Natural killer cell (primary cell): ENCODE data around the gene ZCCHC17. TPM values are rescaled to one million over a fixed set of nuclear protein-coding genes. Genes with fewer than 3 reads are reported as not detected.

ENCODE experiments used
- ATAC-seq, 3 donors: fragments of 150-1000 bp in 2 of 3; fragments of 200-7000 bp in 1 of 3; cut with Tn5 transposase; 1 replicate in 1 of 3; 2 replicates in 2 of 3; pipeline ENCODE4 v1.10.0; 2021; ENCODE audit warnings: mild to moderate bottlenecking in 2 of 3, moderate library complexity in 2 of 3
- DNase-seq, 2 donors: peaks; one replicate each; pipeline versions ENCODE4 v3.0.0 to v3.0.0-alpha.2; 2013 to 2021; ENCODE audit warnings: mixed read lengths in 1 of 2
- H3K27ac ChIP-seq: one replicate; pipeline ENCODE4 v1.5.1; 2013; ENCODE audit warnings: mild to moderate bottlenecking, low read length
- H3K27me3 ChIP-seq: one replicate; pipeline ENCODE4 v1.6.1; 2013; ENCODE audit warnings: low read length; ENCODE audit not compliant: control insufficient read depth, insufficient read depth
- H3K36me3 ChIP-seq: one replicate; pipeline ENCODE4 v1.6.1; 2013; ENCODE audit warnings: low read length; ENCODE audit not compliant: control insufficient read depth, insufficient read depth
- H3K4me1 ChIP-seq: one replicate; pipeline ENCODE4 v1.6.1; 2013; ENCODE audit warnings: low read length; ENCODE audit not compliant: control insufficient read depth, insufficient read depth
- H3K4me3 ChIP-seq: one replicate; pipeline ENCODE4 v1.5.1; 2013; ENCODE audit warnings: low read length
- H3K9me3 ChIP-seq: one replicate; pipeline ENCODE4 v1.6.1; 2013; ENCODE audit warnings: low read length; ENCODE audit not compliant: control insufficient read depth, insufficient read depth
- H3K27ac Mint-ChIP-seq, 2 donors: one replicate each; pipeline ENCODE4 v1.8.0; 2022; ENCODE audit warnings: mild to moderate bottlenecking in 2 of 2, mixed read lengths in 2 of 2, moderate library complexity in 1 of 2
- H3K27me3 Mint-ChIP-seq, 2 donors: one replicate each; pipeline ENCODE4 v1.8.0; 2022; ENCODE audit warnings: low read depth in 2 of 2, mixed read lengths in 2 of 2
- H3K36me3 Mint-ChIP-seq: one replicate; pipeline ENCODE4 v1.8.0; 2022; ENCODE audit warnings: mixed read lengths
- H3K4me1 Mint-ChIP-seq, 2 donors: one replicate each; pipeline ENCODE4 v1.8.0; 2022; ENCODE audit warnings: mixed read lengths in 2 of 2
- H3K4me3 Mint-ChIP-seq: one replicate; pipeline ENCODE4 v1.8.0; 2022; ENCODE audit warnings: mild to moderate bottlenecking, moderate library complexity, mixed read lengths
- H3K9me3 Mint-ChIP-seq, 2 donors: one replicate each; pipeline ENCODE4 v1.8.0; 2022; ENCODE audit warnings: mixed read lengths in 2 of 2
- CTCF ChIP-seq: fragments of 200-600 bp; IDR thresholded peaks from one replicate; pipeline ENCODE4 v1.8.0; 2022; ENCODE audit warnings: antibody characterized with exemption
- WGBS: methylation state at CpG from one replicate; pipeline ENCODE4 v1.1.7; 2013; ENCODE audit warnings: missing lambda C conversion rate; ENCODE audit not compliant: insufficient coverage; 5-methylcytosine and 5-hydroxymethylcytosine counted together
- intact Hi-C: fragments of 100-400 bp; cut with micrococcal nuclease; formaldehyde crosslinking; loops from one replicate; pipeline ENCODE4 v1.14.2; 2022
- total RNA-seq, 4 donors: library from RNA; stranded (reverse); fragments of 120-200 nt in 1 of 4; gene quantifications; one replicate each; pipeline versions ENCODE4 v1.2.3 to v1.2.4, GENCODE V29; 2013 to 2022

Gene ZCCHC17
- total RNA-seq, 3 donors from 2014 or later (not counting 1 experiment from before 2014, with no cell fraction given) = 24.1 to 31.1 (median 27.8) TPM

- peaks cover 48% of the 10 kb centered on the region for H3K36me3 ChIP-seq
- Mint-ChIP-seq H3K27ac (no peak overlapping the region), H3K27me3 (no peaks in the 10 kb centered on the region), H3K4me1 (no peaks in the 10 kb centered on the region), H3K9me3 (no peaks in the 10 kb centered on the region), H3K36me3 (peaks cover 17% of the 10 kb centered on the region), H3K4me3 (no peak overlapping the region)
- ATAC-seq = no peak
- H3K4me3 ChIP-seq = no peak overlapping the region
- no peak overlapping the region for H3K27ac ChIP-seq
- 100% methylated on average over 1 of the region's 1 CpG for WGBS
- DNase-seq = no peak
- no peaks in the 10 kb centered on the region for H3K9me3 ChIP-seq
- H3K27me3 ChIP-seq = no peaks in the 10 kb centered on the region
- no peaks in the 10 kb centered on the region for H3K4me1 ChIP-seq
- intact Hi-C loops = no loop called here
- TF ChIP-seq CTCF = no peak
Observed at GRCh38 chr1:31318146-31318545, 21.3 kb downstream of the ZCCHC17 start.

DNA sequence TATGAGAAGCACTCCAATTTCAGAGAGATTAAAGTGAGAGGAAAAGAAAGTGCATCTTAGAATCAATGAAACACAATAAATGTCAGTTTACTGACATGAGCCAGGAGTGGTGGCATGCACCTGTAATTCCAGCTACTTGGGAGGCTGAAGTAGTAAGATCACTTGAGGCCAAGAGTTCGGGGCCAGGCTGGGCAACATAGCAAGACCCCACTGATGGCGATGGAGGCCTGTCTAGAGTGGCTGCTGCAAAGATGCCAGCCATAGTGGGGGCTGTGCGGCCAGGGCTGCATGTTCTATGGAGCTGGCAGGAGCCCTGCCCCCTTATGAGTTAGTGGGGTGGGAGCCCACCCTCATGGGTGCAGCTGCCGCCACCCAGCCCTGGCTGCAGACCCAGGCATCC lies 27.3 kb downstream of the ZCCHC17 start:
- intact Hi-C loops = no loop called here
- Histone ChIP-seq H3K36me3 (peaks cover 24% of the 10 kb centered on the region), H3K9me3 (no peaks in the 10 kb centered on the region), H3K4me1 (no peaks in the 10 kb centered on the region), H3K27me3 (no peaks in the 10 kb centered on the region), H3K27ac (no peak overlapping the region), H3K4me3 (no peak overlapping the region)
- H3K9me3 Mint-ChIP-seq = no peaks in the 10 kb centered on the region
- no peak overlapping the region for H3K27ac Mint-ChIP-seq
- 95% methylated on average over 4 of the region's 4 CpGs for WGBS
- H3K36me3 Mint-ChIP-seq = peaks cover 1% of the 10 kb centered on the region
- ATAC-seq = no peak
- no peak overlapping the region for H3K4me3 Mint-ChIP-seq
- TF ChIP-seq CTCF = no peak
- no peaks in the 10 kb centered on the region for H3K4me1 Mint-ChIP-seq
- no peak for DNase-seq
- no peaks in the 10 kb centered on the region for H3K27me3 Mint-ChIP-seq

DNA sequence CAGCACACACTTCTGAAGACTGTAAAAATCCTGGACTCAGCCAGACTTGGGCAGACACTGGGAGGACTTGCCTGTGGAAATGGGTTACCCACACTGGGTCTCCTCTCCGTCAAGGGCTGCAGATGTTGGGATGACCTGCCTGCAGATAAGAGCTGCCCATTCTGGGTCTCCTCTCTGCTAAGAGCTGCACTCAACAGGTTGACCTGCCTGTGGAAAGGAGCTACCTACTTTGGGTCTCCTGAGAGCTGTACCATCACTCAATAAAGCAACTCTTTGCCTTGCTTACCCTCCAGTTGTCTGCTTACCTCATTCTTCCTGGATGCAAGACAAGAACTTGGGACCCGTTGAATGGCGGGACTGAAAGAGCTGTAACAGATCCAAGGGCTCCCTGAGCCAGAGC lies 28.2 kb downstream of the ZCCHC17 start:
- H3K27ac Mint-ChIP-seq = no peak overlapping the region
- H3K4me3 Mint-ChIP-seq = no peak overlapping the region
- Histone ChIP-seq H3K36me3 (peaks cover 20% of the 10 kb centered on the region), H3K4me3 (no peak overlapping the region), H3K9me3 (no peaks in the 10 kb centered on the region), H3K27ac (no peak overlapping the region), H3K4me1 (no peaks in the 10 kb centered on the region), H3K27me3 (no peaks in the 10 kb centered on the region)
- DNase-seq = no peak
- no peaks in the 10 kb centered on the region for H3K36me3 Mint-ChIP-seq
- peaks cover 0 to 7% of the 10 kb centered on the region in 2 donors for H3K4me1 Mint-ChIP-seq
- H3K27me3 Mint-ChIP-seq = no peaks in the 10 kb centered on the region
- intact Hi-C loops = no loop called here
- TF ChIP-seq CTCF = no peak
- WGBS = 99% methylated on average over 3 of the region's 3 CpGs
- ATAC-seq = no peak
- H3K9me3 Mint-ChIP-seq = no peaks in the 10 kb centered on the region

- Histone ChIP-seq H3K4me1 (no peaks in the 10 kb centered on the region), H3K27ac (no peak overlapping the region), H3K9me3 (no peaks in the 10 kb centered on the region), H3K4me3 (no peak overlapping the region), H3K27me3 (no peaks in the 10 kb centered on the region), H3K36me3 (peaks cover 9% of the 10 kb centered on the region)
- intact Hi-C loops = no loop called here
- no peaks in the 10 kb centered on the region for H3K36me3 Mint-ChIP-seq
- H3K27me3 Mint-ChIP-seq = no peaks in the 10 kb centered on the region
- WGBS = no CpG with 5 or more reads among the region's 1 CpG
- no peak for DNase-seq
- H3K4me3 Mint-ChIP-seq = no peak overlapping the region
- ATAC-seq = no peak
- H3K4me1 Mint-ChIP-seq = peaks cover 0 to 10% of the 10 kb centered on the region in 2 donors
- no peak overlapping the region for H3K27ac Mint-ChIP-seq
- no peak for TF ChIP-seq CTCF
- H3K9me3 Mint-ChIP-seq = no peaks in the 10 kb centered on the region
Observed at GRCh38 chr1:31326461-31326860, 29.6 kb downstream of the ZCCHC17 start.
